SU-DHL-6 (cell line): ENCODE measurements around the gene YEATS4.

Experiments
- H2AFZ ChIP-seq: fragments of 200-600 bp; sonication (generic); 2 replicates; pipeline ENCODE4 v1.6.1; 2014; ENCODE audit warnings: low read depth, mild to moderate bottlenecking, moderate library complexity, mixed read lengths, antibody characterized with exemption, low read length; ENCODE audit not compliant: severe bottlenecking
- H3F3A ChIP-seq: fragments of 200-600 bp; shearing (Covaris generic); 2 replicates; pipeline ENCODE4 v1.6.0; 2016; ENCODE audit warnings: antibody characterized with exemption, mild to moderate bottlenecking; ENCODE audit not compliant: insufficient read depth
- H3K27ac ChIP-seq: fragments of 200-600 bp; sonication (generic); 2 replicates; pipeline ENCODE4 v1.5.1; 2016; ENCODE audit warnings: low read depth, mild to moderate bottlenecking, low read length, moderate library complexity, mixed read lengths
- H3K27me3 ChIP-seq: fragments of 200-600 bp; sonication (generic), shearing (Covaris generic); 2 replicates; pipeline ENCODE4 v1.6.0; 2014; ENCODE audit warnings: mild to moderate bottlenecking, low read length
- H3K36me3 ChIP-seq: fragments of 200-600 bp; sonication (generic); 2 replicates; pipeline ENCODE4 v1.6.1; 2014; ENCODE audit warnings: mild to moderate bottlenecking, low read length, mixed read lengths
- H3K4me2 ChIP-seq: fragments of 300-600, 200-600 bp; shearing (Covaris generic), sonication (generic); 2 replicates; pipeline ENCODE4 v1.6.0; 2014; ENCODE audit warnings: low read length, low read depth, mild to moderate bottlenecking; ENCODE audit not compliant: poor library complexity, severe bottlenecking
- H3K4me3 ChIP-seq: fragments of 200-600 bp; sonication (generic); 2 replicates; pipeline ENCODE4 v1.5.1; 2014; ENCODE audit warnings: antibody characterized with exemption, low read length, mild to moderate bottlenecking, mixed read lengths; ENCODE audit not compliant: insufficient read depth, poor library complexity, severe bottlenecking
- H3K79me2 ChIP-seq: fragments of 200-600 bp; sonication (generic); 2 replicates; pipeline ENCODE4 v1.6.1; 2014; ENCODE audit warnings: mild to moderate bottlenecking, low read length, moderate library complexity; ENCODE audit not compliant: insufficient read depth
- H3K9ac ChIP-seq: fragments of 200-600 bp; sonication (generic); 2 replicates; pipeline ENCODE4 v1.7.0; 2014; ENCODE audit warnings: mild to moderate bottlenecking, low read length
- H3K9me2 ChIP-seq: fragments of 200-600 bp; sonication (generic); replicated peaks from 2 replicates; pipeline ENCODE4 v1.6.1; 2014; ENCODE audit warnings: low read length; ENCODE audit not compliant: insufficient read depth
- H3K9me3 ChIP-seq: fragments of 200-600 bp; sonication (generic); 2 replicates; pipeline ENCODE4 v1.6.1; 2014; ENCODE audit warnings: low read length, mixed read lengths; ENCODE audit not compliant: insufficient read depth
- H4K20me1 ChIP-seq: fragments of 200-600 bp; sonication (generic); 2 replicates; pipeline ENCODE4 v1.6.1; 2014; ENCODE audit warnings: low read depth, mild to moderate bottlenecking, antibody characterized with exemption, low read length, moderate library complexity, mixed read lengths
- EZH2phosphoT487 ChIP-seq: fragments of 200-600 bp; sonication (generic), shearing (Covaris generic); conservative IDR thresholded peaks from 2 replicates; pipeline ENCODE4 v1.6.1; 2018; ENCODE audit warnings: mild to moderate bottlenecking, antibody characterized with exemption, low read length, moderate library complexity, mixed read lengths
- TF ChIP-seq, protein P1 (sequence below): fragments of 200-600 bp; sonication (generic); IDR thresholded peaks from one replicate; pipeline ENCODE4 v1.5.1; 2017; ENCODE audit warnings: antibody characterized with exemption, mild to moderate bottlenecking, low read length, moderate library complexity; ENCODE audit not compliant: insufficient read depth, poor library complexity, severe bottlenecking

The YEATS4 gene

DNA sequence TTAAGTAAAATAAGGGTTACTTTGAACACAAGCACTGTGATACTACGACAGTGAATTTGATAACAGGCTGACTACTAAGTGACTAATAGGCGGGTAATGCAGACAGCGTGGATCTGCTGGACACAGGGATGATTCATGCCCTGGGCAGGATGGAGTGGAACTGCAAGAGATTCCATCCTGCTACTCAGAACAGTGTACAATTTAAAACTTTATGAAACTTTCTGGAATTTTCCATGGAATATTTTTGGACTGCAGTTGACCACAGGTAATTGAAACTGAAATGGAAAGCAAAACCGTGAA is 46.0 kb downstream of the YEATS4 start:
- Histone ChIP-seq H3K79me2 (no peaks in the 10 kb centered on the region), H3K4me2 (no peak overlapping the region), H3K9ac (no peak overlapping the region), H3K27me3 (no peaks in the 10 kb centered on the region), H3K27ac (no peak overlapping the region), H3K9me3 (no peaks in the 10 kb centered on the region), H4K20me1 (no peaks in the 10 kb centered on the region), H3F3A (no peaks in the 10 kb centered on the region), H2AFZ (no peak overlapping the region), H3K9me2 (no peaks in the 10 kb centered on the region), H3K36me3 (no peaks in the 10 kb centered on the region), H3K4me3 (no peak overlapping the region)
- no peak for TF ChIP-seq EZH2phosphoT487
- TF ChIP-seq, protein P1, sequence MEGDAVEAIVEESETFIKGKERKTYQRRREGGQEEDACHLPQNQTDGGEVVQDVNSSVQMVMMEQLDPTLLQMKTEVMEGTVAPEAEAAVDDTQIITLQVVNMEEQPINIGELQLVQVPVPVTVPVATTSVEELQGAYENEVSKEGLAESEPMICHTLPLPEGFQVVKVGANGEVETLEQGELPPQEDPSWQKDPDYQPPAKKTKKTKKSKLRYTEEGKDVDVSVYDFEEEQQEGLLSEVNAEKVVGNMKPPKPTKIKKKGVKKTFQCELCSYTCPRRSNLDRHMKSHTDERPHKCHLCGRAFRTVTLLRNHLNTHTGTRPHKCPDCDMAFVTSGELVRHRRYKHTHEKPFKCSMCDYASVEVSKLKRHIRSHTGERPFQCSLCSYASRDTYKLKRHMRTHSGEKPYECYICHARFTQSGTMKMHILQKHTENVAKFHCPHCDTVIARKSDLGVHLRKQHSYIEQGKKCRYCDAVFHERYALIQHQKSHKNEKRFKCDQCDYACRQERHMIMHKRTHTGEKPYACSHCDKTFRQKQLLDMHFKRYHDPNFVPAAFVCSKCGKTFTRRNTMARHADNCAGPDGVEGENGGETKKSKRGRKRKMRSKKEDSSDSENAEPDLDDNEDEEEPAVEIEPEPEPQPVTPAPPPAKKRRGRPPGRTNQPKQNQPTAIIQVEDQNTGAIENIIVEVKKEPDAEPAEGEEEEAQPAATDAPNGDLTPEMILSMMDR = no peak

- no peaks in the 10 kb centered on the region for H3K9me3 ChIP-seq
- H4K20me1 ChIP-seq = no peaks in the 10 kb centered on the region
- no peaks in the 10 kb centered on the region for H3K27me3 ChIP-seq
- H3K4me2 ChIP-seq = no peak overlapping the region
- TF ChIP-seq, protein P1 = no peak
- no peak for TF ChIP-seq EZH2phosphoT487
- no peak overlapping the region for H3K27ac ChIP-seq
- no peak overlapping the region for H2AFZ ChIP-seq
- H3K9me2 ChIP-seq = no peaks in the 10 kb centered on the region
- no peaks in the 10 kb centered on the region for H3K36me3 ChIP-seq
- no peaks in the 10 kb centered on the region for H3F3A ChIP-seq
- no peak overlapping the region for H3K4me3 ChIP-seq
- H3K79me2 ChIP-seq = no peaks in the 10 kb centered on the region
- H3K9ac ChIP-seq = no peak overlapping the region
These were observed 46.7 kb downstream of the YEATS4 start for GRCh38 chr12:69406217-69406616.

DNA sequence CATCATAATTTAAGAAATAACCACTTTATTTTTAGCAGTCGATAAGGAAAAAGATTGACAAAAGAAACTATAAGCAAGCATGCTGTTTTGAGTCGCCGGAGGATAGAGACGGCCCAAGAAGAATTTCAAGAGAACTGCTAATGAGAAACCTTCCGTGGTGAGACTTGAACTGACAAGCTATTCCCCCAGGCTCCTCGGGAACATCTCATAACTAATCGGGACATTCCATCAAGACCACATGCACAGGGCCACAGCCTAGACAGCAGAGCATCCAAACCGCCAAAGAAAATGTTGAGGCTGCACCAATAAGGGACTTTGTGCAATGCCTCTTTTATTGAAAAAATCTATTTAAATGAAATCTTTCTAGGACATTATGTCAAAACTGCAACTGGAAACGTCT is 51.0 kb downstream of the YEATS4 start:
- Histone ChIP-seq H3K4me3 (no peak overlapping the region), H3K9ac (no peak overlapping the region), H2AFZ (no peak overlapping the region), H3K27ac (no peak overlapping the region), H3K4me2 (no peak overlapping the region), H3K9me3 (no peaks in the 10 kb centered on the region), H4K20me1 (no peaks in the 10 kb centered on the region), H3K79me2 (no peaks in the 10 kb centered on the region), H3K36me3 (no peaks in the 10 kb centered on the region), H3F3A (no peaks in the 10 kb centered on the region), H3K9me2 (no peaks in the 10 kb centered on the region), H3K27me3 (no peaks in the 10 kb centered on the region)
- TF ChIP-seq, protein P1 = no peak
- TF ChIP-seq EZH2phosphoT487 = no peak

DNA sequence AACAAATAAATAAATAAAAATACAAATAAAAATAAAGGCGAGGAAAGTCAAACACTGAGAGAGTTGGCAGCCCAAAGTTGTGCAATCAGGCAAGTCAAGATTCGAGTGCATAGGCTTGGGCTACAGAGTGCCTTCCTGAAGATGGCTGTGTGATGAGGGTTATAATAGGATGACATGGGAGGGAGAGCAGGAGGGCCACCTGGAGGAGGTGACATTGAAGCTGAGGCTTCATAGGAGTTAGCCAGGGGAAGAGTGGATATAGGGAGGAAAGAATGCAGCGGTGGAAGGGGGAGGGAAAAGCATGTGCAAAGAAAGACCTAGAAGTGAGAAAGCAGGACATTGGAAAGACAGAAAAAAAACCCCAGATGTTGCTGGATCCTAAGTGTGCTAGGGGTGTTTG is 53.1 kb downstream of the YEATS4 start:
- H2AFZ ChIP-seq = no peak overlapping the region

More for the DNA sequence above, 53.1 kb downstream of the YEATS4 start:
- no peak overlapping the region for H3K4me3 ChIP-seq
- no peak overlapping the region for H3K27ac ChIP-seq
- no peak overlapping the region for H3K4me2 ChIP-seq
- no peaks in the 10 kb centered on the region for H3K36me3 ChIP-seq
- H3K9ac ChIP-seq = no peak overlapping the region
- H3K79me2 ChIP-seq = no peaks in the 10 kb centered on the region
- no peaks in the 10 kb centered on the region for H3K9me2 ChIP-seq
- H4K20me1 ChIP-seq = no peaks in the 10 kb centered on the region
- no peaks in the 10 kb centered on the region for H3K27me3 ChIP-seq
- no peaks in the 10 kb centered on the region for H3F3A ChIP-seq
- TF ChIP-seq EZH2phosphoT487 = no peak
- TF ChIP-seq, protein P1 = no peak
- no peaks in the 10 kb centered on the region for H3K9me3 ChIP-seq
